LoVo (cell line): ENCODE measurements around the gene SUCLG1.

Source experiments
- DNase-seq: peaks from one replicate; pipeline ENCODE4 v3.0.0-alpha.2; 2016; ENCODE audit warnings: low spot score

SUCLG1 gene

GRCh38 chr2:84461310-84461709 lies 2.2 kb upstream of the SUCLG1 start:
- no peak for DNase-seq

- no peak for DNase-seq
These were observed 1.6 kb upstream of the SUCLG1 start for GRCh38 chr2:84460670-84461069.

- DNase-seq: no peak
These were observed 907 bp upstream of the SUCLG1 start for GRCh38 chr2:84459944-84460429.

- DNase-seq: no peak
These were observed 496 bp downstream of the SUCLG1 start for GRCh38 chr2:84458551-84459017.

GRCh38 chr2:84457686-84458085 lies 1.4 kb downstream of the SUCLG1 start:
- no peak for DNase-seq

- no peak for DNase-seq
These were observed 2.9 kb downstream of the SUCLG1 start for GRCh38 chr2:84456156-84456555.

GRCh38 chr2:84454581-84454980 lies 4.5 kb downstream of the SUCLG1 start:
- no peak for DNase-seq

- no peak for DNase-seq
These were observed 6.5 kb downstream of the SUCLG1 start for GRCh38 chr2:84452624-84453023.

- no peak for DNase-seq
These were observed 7.5 kb downstream of the SUCLG1 start for GRCh38 chr2:84451579-84451978.

GRCh38 chr2:84450288-84451227 lies 8.5 kb downstream of the SUCLG1 start:
- DNase-seq: no peak

- DNase-seq: no peak
These were observed 9.4 kb downstream of the SUCLG1 start for GRCh38 chr2:84449711-84450110.

GRCh38 chr2:84449055-84449454 lies 10.0 kb downstream of the SUCLG1 start:
- no peak for DNase-seq

- DNase-seq: no peak
These were observed 15.6 kb downstream of the SUCLG1 start for GRCh38 chr2:84443477-84443876.

GRCh38 chr2:84442888-84443287 lies 16.2 kb downstream of the SUCLG1 start:
- no peak for DNase-seq

GRCh38 chr2:84441505-84441904 lies 17.6 kb downstream of the SUCLG1 start:
- DNase-seq: no peak

- no peak for DNase-seq
These were observed 18.0 kb downstream of the SUCLG1 start for GRCh38 chr2:84441036-84441435.

GRCh38 chr2:84435345-84436025 lies 23.6 kb downstream of the SUCLG1 start:
- DNase-seq: no peak

- no peak for DNase-seq
These were observed 29.8 kb downstream of the SUCLG1 start for GRCh38 chr2:84429328-84429727.

- no peak for DNase-seq
These were observed 31.6 kb downstream of the SUCLG1 start for GRCh38 chr2:84427235-84428138.

GRCh38 chr2:84425310-84425709 lies 33.8 kb downstream of the SUCLG1 start:
- no peak for DNase-seq

- DNase-seq: peak; percentile 6
These were observed 34.9 kb downstream of the SUCLG1 start for GRCh38 chr2:84424152-84424551.

GRCh38 chr2:84421791-84422190 lies 37.3 kb downstream of the SUCLG1 start:
- DNase-seq: no peak
